ENCODE measurements around the gene PRXL2A. TPM values are rescaled to one million over a fixed set of nuclear protein-coding genes. Genes with fewer than 3 reads are reported as not detected.

Gene PRXL2A
- total and polyA plus RNA-seq, 2 experiments from 2014 or later = 166 to 222 TPM

GRCh38 chr10:80449520-80449919 is 41.2 kb downstream of the PRXL2A start:
- H3K4me3 ChIP-seq = no peak overlapping the region
- H3K9me3 ChIP-seq (ENCODE audit: low read depth) = no peaks in the 10 kb centered on the region
- no peak for TF ChIP-seq EZH2phosphoT487 (IDR thresholded peaks at IDR 0.05; ENCODE audit: low read depth, severe bottlenecking, unreplicated experiment)
- DNase-seq (ENCODE audit: low spot score) = peak; percentile 46
- no peaks in the 10 kb centered on the region for H3K27me3 ChIP-seq
- no peak overlapping the region for H2AFZ ChIP-seq
- peaks cover 8% of the 10 kb centered on the region for H3K79me2 ChIP-seq
- H3K9me2 ChIP-seq (replicated peaks; ENCODE audit: insufficient read depth) = no peaks in the 10 kb centered on the region
- peak overlapping the region; percentile 29 for H3K4me2 ChIP-seq
- peaks cover 30% of the 10 kb centered on the region for H3K4me1 ChIP-seq (ENCODE audit: insufficient read depth)
- no peaks in the 10 kb centered on the region for H3K36me3 ChIP-seq (replicated peaks; ENCODE audit: insufficient read depth, low read depth)
- H4K20me1 ChIP-seq (ENCODE audit: insufficient read depth, poor library complexity, severe bottlenecking) = no peaks in the 10 kb centered on the region
- peak overlapping the region; percentile 78 for H3K27ac ChIP-seq
- 24% methylated on average over 2 of the region's 2 CpGs for WGBS (ENCODE audit: low lambda C conversion rate, missing lambda C conversion rate)

- no peaks in the 10 kb centered on the region for H3K9me3 ChIP-seq (ENCODE audit: low read depth)
- peaks cover 11% of the 10 kb centered on the region for H4K20me1 ChIP-seq (ENCODE audit: insufficient read depth, poor library complexity, severe bottlenecking)
- WGBS (ENCODE audit: low lambda C conversion rate, missing lambda C conversion rate) = 95% methylated on average over 1 of the region's 1 CpG
- H3K27me3 ChIP-seq = no peaks in the 10 kb centered on the region
- H3K36me3 ChIP-seq (replicated peaks; ENCODE audit: insufficient read depth, low read depth) = no peaks in the 10 kb centered on the region
- H3K79me2 ChIP-seq = peaks cover 24% of the 10 kb centered on the region
- no peak overlapping the region for H3K4me3 ChIP-seq
- H3K27ac ChIP-seq = peak overlapping the region; percentile 78
- DNase-seq (ENCODE audit: low spot score) = no peak
- no peak overlapping the region for H2AFZ ChIP-seq
- no peaks in the 10 kb centered on the region for H3K9me2 ChIP-seq (replicated peaks; ENCODE audit: insufficient read depth)
- no peak overlapping the region for H3K4me2 ChIP-seq
- no peak for TF ChIP-seq EZH2 (IDR thresholded peaks at IDR 0.05; ENCODE audit: borderline replicate concordance)
- no peak for TF ChIP-seq CTCF (IDR thresholded peaks at IDR 0.05; ENCODE audit: poor library complexity)
- no peak for TF ChIP-seq EZH2phosphoT487 (IDR thresholded peaks at IDR 0.05; ENCODE audit: low read depth, severe bottlenecking, unreplicated experiment)
- H3K4me1 ChIP-seq (ENCODE audit: insufficient read depth) = peaks cover 35% of the 10 kb centered on the region
These were observed 42.8 kb downstream of the PRXL2A start for GRCh38 chr10:80451132-80451531.

GRCh38 chr10:80452069-80452468 is 43.7 kb downstream of the PRXL2A start:
- Histone ChIP-seq H3K79me2 (peaks cover 34% of the 10 kb centered on the region), H3K9me2 (replicated peaks; ENCODE audit: insufficient read depth) (no peaks in the 10 kb centered on the region), H3K9me3 (ENCODE audit: low read depth) (no peaks in the 10 kb centered on the region), H3K4me2 (no peak overlapping the region), H4K20me1 (ENCODE audit: insufficient read depth, poor library complexity, severe bottlenecking) (peaks cover 21% of the 10 kb centered on the region), H3K36me3 (replicated peaks; ENCODE audit: insufficient read depth, low read depth) (no peaks in the 10 kb centered on the region), H2AFZ (no peak overlapping the region), H3K27me3 (no peaks in the 10 kb centered on the region), H3K4me3 (no peak overlapping the region), H3K4me1 (ENCODE audit: insufficient read depth) (peaks cover 40% of the 10 kb centered on the region), H3K27ac (peak overlapping the region; percentile 48)
- TF ChIP-seq EZH2phosphoT487 (IDR thresholded peaks at IDR 0.05; ENCODE audit: low read depth, severe bottlenecking, unreplicated experiment) (no peak), EZH2 (IDR thresholded peaks at IDR 0.05; ENCODE audit: borderline replicate concordance) (no peak), CTCF (IDR thresholded peaks at IDR 0.05; ENCODE audit: poor library complexity) (no peak)
- DNase-seq (ENCODE audit: low spot score) = no peak

- 59% methylated on average over 4 of the region's 4 CpGs for WGBS (ENCODE audit: low lambda C conversion rate, missing lambda C conversion rate)
- no peak for TF ChIP-seq EZH2 (IDR thresholded peaks at IDR 0.05; ENCODE audit: borderline replicate concordance)
- no peak for TF ChIP-seq CTCF (IDR thresholded peaks at IDR 0.05; ENCODE audit: poor library complexity)
- TF ChIP-seq EZH2phosphoT487 (IDR thresholded peaks at IDR 0.05; ENCODE audit: low read depth, severe bottlenecking, unreplicated experiment) = no peak
- Histone ChIP-seq H3K79me2 (peaks cover 39% of the 10 kb centered on the region), H3K4me2 (peak overlapping the region; percentile 72), H2AFZ (no peak overlapping the region), H3K27me3 (no peaks in the 10 kb centered on the region), H3K4me3 (no peak overlapping the region), H4K20me1 (ENCODE audit: insufficient read depth, poor library complexity, severe bottlenecking) (peaks cover 26% of the 10 kb centered on the region), H3K9me3 (ENCODE audit: low read depth) (no peaks in the 10 kb centered on the region), H3K4me1 (ENCODE audit: insufficient read depth) (peaks cover 41% of the 10 kb centered on the region), H3K36me3 (replicated peaks; ENCODE audit: insufficient read depth, low read depth) (no peaks in the 10 kb centered on the region), H3K9me2 (replicated peaks; ENCODE audit: insufficient read depth) (no peaks in the 10 kb centered on the region), H3K27ac (peak overlapping the region; percentile 48)
- no peak for DNase-seq (ENCODE audit: low spot score)
These were observed 44.3 kb downstream of the PRXL2A start for GRCh38 chr10:80452640-80453039.

Measured in hepatocyte (in vitro differentiated cells).